PC-3 (cell line): Measurements from ENCODE around the gene COL4A1. TPM values are rescaled to one million over a fixed set of nuclear protein-coding genes. Genes with fewer than 3 reads are reported as not detected.

Experiments used
- ATAC-seq: fragments of 200-7000 bp; cut with Tn5 transposase; 2 replicates; pipeline ENCODE4 v1.9.1; 2020; ENCODE audit warnings: mild to moderate bottlenecking, moderate library complexity
- BruUV-seq: library from RNA; stranded (reverse); fragments of 400-500 nt; replicated peaks from 2 replicates; lab custom pipeline; 2021; lab: Mats Ljungman, UMichigan
- CTCF ChIA-PET: fragments of 300-600 bp; sonication (Branson Sonifier 250); formaldehyde crosslinking; loops from one replicate; lab custom pipeline; 2022; ENCODE audit warnings: antibody characterized with exemption; lab: Charles Lee
- POLR2A ChIA-PET: fragments of 300-600 bp; sonication (Branson Sonifier 250); formaldehyde crosslinking; loops from one replicate; lab custom pipeline; 2022; ENCODE audit warnings: antibody characterized with exemption; ENCODE audit not compliant: unreplicated experiment; lab: Charles Lee
- DNase-seq: peaks from one replicate; pipeline ENCODE4 v3.0.0-alpha.2; 2015
- H2AFZ ChIP-seq: fragments of 300-600 bp; sonication (generic); 2 replicates; pipeline ENCODE4 v1.6.0; 2016; ENCODE audit warnings: antibody characterized with exemption, low read length
- H3F3A ChIP-seq: fragments of 300-600 bp; sonication (generic); one replicate; pipeline ENCODE4 v1.6.0; 2017; ENCODE audit warnings: antibody characterized with exemption, low read length, control low read depth, mild to moderate bottlenecking; ENCODE audit not compliant: unreplicated experiment
- H3K27ac ChIP-seq: fragments of 300-600 bp; sonication (generic); 2 replicates; pipeline ENCODE4 v1.5.1; 2016; ENCODE audit warnings: mild to moderate bottlenecking, low read length
- H3K27me3 ChIP-seq: fragments of 300-600 bp; sonication (generic); 2 replicates; pipeline ENCODE4 v1.6.1; 2016; ENCODE audit warnings: low read length, mixed read lengths
- H3K36me3 ChIP-seq: fragments of 300-600 bp; sonication (generic); 2 replicates; pipeline ENCODE4 v1.6.1; 2016; ENCODE audit warnings: low read depth, mixed run types, low read length, mixed read lengths
- H3K4me1 ChIP-seq: fragments of 300-600 bp; sonication (generic); 2 replicates; pipeline ENCODE4 v1.5.1; 2016; ENCODE audit warnings: low read length; ENCODE audit not compliant: insufficient read depth
- H3K4me2 ChIP-seq: fragments of 300-600 bp; sonication (generic); 2 replicates; pipeline ENCODE4 v1.6.0; 2016; ENCODE audit warnings: low read length
- H3K4me3 ChIP-seq: fragments of 300-600 bp; sonication (generic); 2 replicates; pipeline ENCODE4 v1.5.1; 2016; ENCODE audit warnings: mild to moderate bottlenecking, low read length, mixed read lengths
- H3K79me2 ChIP-seq: fragments of 300-600 bp; sonication (generic); 2 replicates; pipeline ENCODE4 v1.6.1; 2017; ENCODE audit warnings: low read length, mixed read lengths
- H3K9ac ChIP-seq: fragments of 300-600 bp; sonication (generic); 2 replicates; pipeline ENCODE4 v1.6.0; 2016; ENCODE audit warnings: mild to moderate bottlenecking, low read length
- H3K9me2 ChIP-seq: fragments of 300-600 bp; sonication (generic); replicated peaks from 2 replicates; pipeline ENCODE4 v1.6.1; 2016; ENCODE audit warnings: mixed run types, low read length, mixed read lengths
- H3K9me3 ChIP-seq: fragments of 300-600 bp; sonication (generic); 2 replicates; pipeline ENCODE4 v1.6.1; 2016; ENCODE audit warnings: low read length, mixed read lengths
- H4K20me1 ChIP-seq: fragments of 300-600 bp; sonication (generic); 2 replicates; pipeline ENCODE4 v1.6.1; 2016; ENCODE audit warnings: low read length, mixed read lengths
- CTCF ChIP-seq: fragments of 300-600 bp; sonication (generic); conservative IDR thresholded peaks from 2 replicates; pipeline ENCODE4 v1.5.1; 2017; ENCODE audit warnings: antibody characterized with exemption, low read depth, mild to moderate bottlenecking, low read length
- EZH2 ChIP-seq: fragments of 300-600 bp; sonication (generic); IDR thresholded peaks from one replicate; pipeline ENCODE4 v1.6.1; 2017; ENCODE audit warnings: antibody characterized with exemption, mild to moderate bottlenecking, low read length; ENCODE audit not compliant: unreplicated experiment
- EZH2phosphoT487 ChIP-seq: fragments of 300-600 bp; sonication (generic); IDR thresholded peaks from 2 replicates; pipeline ENCODE4 v1.6.1; 2018; ENCODE audit warnings: mild to moderate bottlenecking, antibody characterized with exemption, low read length, borderline replicate concordance
- intact Hi-C: fragments of 100-400 bp; cut with micrococcal nuclease; formaldehyde crosslinking; loops from 2 replicates; pipeline ENCODE4 v1.9.0; 2023
- total RNA-seq: library from RNA; depleted of rRNA; stranded (reverse); fragments of >200 nt; gene quantifications from 2 replicates; pipeline ENCODE4 v1.2.3, GENCODE V29; 2014

Gene COL4A1
- total RNA-seq, 1 experiment from 2014 or later = 48.7 TPM

- ATAC-seq (no peak), DNase-seq (no peak)
- no peaks in the 10 kb centered on the region for H3K9me2 ChIP-seq
- H3K79me2 ChIP-seq = no peaks in the 10 kb centered on the region
- H3K4me2 ChIP-seq = no peak overlapping the region
- CTCF ChIA-PET = no interaction called here
- no peaks in the 10 kb centered on the region for H3K27me3 ChIP-seq
- BruUV-seq = no TSS peak
- no peak for TF ChIP-seq EZH2phosphoT487
- no peak for TF ChIP-seq EZH2
- TF ChIP-seq CTCF = no peak
- no peaks in the 10 kb centered on the region for H4K20me1 ChIP-seq
- no peaks in the 10 kb centered on the region for H3K9me3 ChIP-seq
- no peak overlapping the region for H2AFZ ChIP-seq
- no peak overlapping the region for H3K9ac ChIP-seq
- intact Hi-C loops = no loop called here
- no peak overlapping the region for H3K27ac ChIP-seq
- peaks cover 8% of the 10 kb centered on the region for H3K4me1 ChIP-seq
- H3F3A ChIP-seq = no peaks in the 10 kb centered on the region
- H3K36me3 ChIP-seq = no peaks in the 10 kb centered on the region
- H3K4me3 ChIP-seq = no peak overlapping the region
- POLR2A ChIA-PET = no interaction called here
These were observed 148.7 kb downstream of the COL4A1 start for GRCh38 chr13:110158226-110158625.

GRCh38 chr13:110157718-110158117 lies 149.2 kb downstream of the COL4A1 start:
- H3K9me2 ChIP-seq = no peaks in the 10 kb centered on the region
- no peak overlapping the region for H3K9ac ChIP-seq
- no peaks in the 10 kb centered on the region for H3K9me3 ChIP-seq
- peaks cover 8% of the 10 kb centered on the region for H3K4me1 ChIP-seq
- TF ChIP-seq EZH2 (no peak), EZH2phosphoT487 (no peak), CTCF (no peak)
- H3K27me3 ChIP-seq = no peaks in the 10 kb centered on the region
- no peak overlapping the region for H2AFZ ChIP-seq
- no peak overlapping the region for H3K4me3 ChIP-seq
- H3K4me2 ChIP-seq = no peak overlapping the region
- DNase-seq = peak; percentile 30
- intact Hi-C loops = no loop called here
- BruUV-seq = no TSS peak
- no peaks in the 10 kb centered on the region for H4K20me1 ChIP-seq
- H3K27ac ChIP-seq = no peak overlapping the region
- H3K79me2 ChIP-seq = no peaks in the 10 kb centered on the region
- POLR2A ChIA-PET = interaction anchor here (0.7 kb wide), 1 partner anchor 34 kb away, joined by 7 read pairs; no protein-coding TSS in a partner anchor
- ATAC-seq = peak; percentile 43
- no peaks in the 10 kb centered on the region for H3F3A ChIP-seq
- CTCF ChIA-PET = no interaction called here
- H3K36me3 ChIP-seq = no peaks in the 10 kb centered on the region

- intact Hi-C loops = no loop called here
- TF ChIP-seq EZH2 (no peak), EZH2phosphoT487 (no peak), CTCF (no peak)
- BruUV-seq = no TSS peak
- Histone ChIP-seq H3K9me2 (no peaks in the 10 kb centered on the region), H3K27ac (no peak overlapping the region), H3K79me2 (no peaks in the 10 kb centered on the region), H3K4me2 (no peak overlapping the region), H3K27me3 (no peaks in the 10 kb centered on the region), H3F3A (no peaks in the 10 kb centered on the region), H3K4me1 (peaks cover 8% of the 10 kb centered on the region), H3K9ac (no peak overlapping the region), H4K20me1 (no peaks in the 10 kb centered on the region), H3K36me3 (no peaks in the 10 kb centered on the region), H3K9me3 (no peaks in the 10 kb centered on the region), H3K4me3 (no peak overlapping the region), H2AFZ (no peak overlapping the region)
- ATAC-seq = no peak
- ChIA-PET POLR2A (no interaction called here), CTCF (no interaction called here)
- DNase-seq = no peak
These were observed 150.5 kb downstream of the COL4A1 start for GRCh38 chr13:110156301-110157049.
